HepG2 (cell line): ENCODE data around the gene SLC4A9. TPM values are rescaled to one million over a fixed set of nuclear protein-coding genes. Genes with fewer than 3 reads are reported as not detected.

Experiments used
- GATAD1 ChIP-seq: IDR thresholded peaks from 2 replicates; pipeline ENCODE4 v1.6.1; 2016; ENCODE audit warnings: missing genetic modification reagents, missing compliant biosample characterization
- IRF9 ChIP-seq: sonication (generic); formaldehyde crosslinking; IDR thresholded peaks from 2 replicates; pipeline ENCODE4 v1.8.0; 2022; ENCODE audit warnings: missing genetic modification reagents, mild to moderate bottlenecking, borderline replicate concordance
- JARID2 ChIP-seq: sonication (generic); formaldehyde crosslinking; IDR thresholded peaks from 2 replicates; pipeline ENCODE4 v1.8.1; 2023; ENCODE audit warnings: missing genetic modification reagents, inconsistent platforms; ENCODE audit not compliant: insufficient replicate concordance
- MXI1 ChIP-seq: IDR thresholded peaks from 3 replicates; pipeline ENCODE4 v1.6.1; 2012; ENCODE audit warnings: low read depth, low read length, inconsistent platforms, borderline replicate concordance
- NFATC3 ChIP-seq: sonication (generic); formaldehyde crosslinking; IDR thresholded peaks from 2 replicates; pipeline ENCODE4 v1.5.1; 2020; ENCODE audit warnings: mild to moderate bottlenecking, missing genetic modification reagents
- PATZ1 ChIP-seq: sonication (generic); formaldehyde crosslinking; IDR thresholded peaks from 2 replicates; pipeline ENCODE4 v1.4.0; 2020; ENCODE audit warnings: missing genetic modification reagents
- PTBP1 ChIP-seq: fragments of 200-400 bp; formaldehyde crosslinking; IDR thresholded peaks from 2 replicates; pipeline ENCODE4 v1.6.1; 2018; ENCODE audit warnings: low read length, low read depth; ENCODE audit not compliant: poor library complexity, severe bottlenecking
- RARA ChIP-seq: IDR thresholded peaks from 2 replicates; pipeline ENCODE4 v1.6.1; 2016; ENCODE audit warnings: missing genetic modification reagents, missing compliant biosample characterization
- SIX1 ChIP-seq: sonication (generic); formaldehyde crosslinking; IDR thresholded peaks from 2 replicates; pipeline ENCODE4 v1.4.0; 2020; ENCODE audit warnings: missing genetic modification reagents, borderline replicate concordance
- SOX5 ChIP-seq: IDR thresholded peaks from 2 replicates; pipeline ENCODE4 v1.6.1; 2016; ENCODE audit warnings: borderline replicate concordance
- SRSF9 ChIP-seq: fragments of 200-400 bp; formaldehyde crosslinking; IDR thresholded peaks from 2 replicates; pipeline ENCODE4 v1.6.1; 2018; ENCODE audit warnings: borderline replicate concordance, mild to moderate bottlenecking, low read depth, low read length; ENCODE audit not compliant: insufficient read depth, poor library complexity, severe bottlenecking
- ZBTB39 ChIP-seq: sonication (generic); formaldehyde crosslinking; IDR thresholded peaks from 2 replicates; pipeline ENCODE4 v1.5.0; 2020; ENCODE audit warnings: missing genetic modification reagents
- ZNF225 ChIP-seq: sonication (generic); formaldehyde crosslinking; IDR thresholded peaks from 2 replicates; pipeline ENCODE4 v1.4.0; 2020; ENCODE audit warnings: mild to moderate bottlenecking, missing genetic modification reagents
- ZNF296 ChIP-seq: sonication (generic); formaldehyde crosslinking; conservative IDR thresholded peaks from 2 replicates; pipeline ENCODE4 v1.5.0; 2020; ENCODE audit warnings: mild to moderate bottlenecking, missing genetic modification reagents
- ZNF430 ChIP-seq: sonication (generic); formaldehyde crosslinking; IDR thresholded peaks from 2 replicates; pipeline ENCODE4 v1.9.0; 2021; ENCODE audit warnings: mild to moderate bottlenecking, missing genetic modification reagents
- ZNF558 ChIP-seq: sonication (generic); formaldehyde crosslinking; IDR thresholded peaks from 2 replicates; pipeline ENCODE4 v1.9.0; 2022; ENCODE audit warnings: mild to moderate bottlenecking, missing genetic modification reagents, borderline replicate concordance
- ZNF580 ChIP-seq: IDR thresholded peaks from 2 replicates; pipeline ENCODE4 v1.6.1; 2016; ENCODE audit warnings: low read depth, borderline replicate concordance
- ZNF678 ChIP-seq: sonication (generic); formaldehyde crosslinking; IDR thresholded peaks from 2 replicates; pipeline ENCODE4 v1.4.0; 2020; ENCODE audit warnings: mild to moderate bottlenecking, missing genetic modification reagents
- ZNF691 ChIP-seq: sonication (generic); formaldehyde crosslinking; IDR thresholded peaks from 2 replicates; pipeline ENCODE4 v1.4.0; 2020; ENCODE audit warnings: missing genetic modification reagents, low read depth, mild to moderate bottlenecking, borderline replicate concordance
- ZNF749 ChIP-seq: sonication (generic); formaldehyde crosslinking; IDR thresholded peaks from 2 replicates; pipeline ENCODE4 v1.8.0; 2022; ENCODE audit warnings: mild to moderate bottlenecking, missing genetic modification reagents, moderate library complexity, borderline replicate concordance
- ZNF768 ChIP-seq: sonication (generic); formaldehyde crosslinking; IDR thresholded peaks from 2 replicates; pipeline ENCODE4 v1.4.0; 2020; ENCODE audit warnings: missing genetic modification reagents
- ZNF83 ChIP-seq: sonication (generic); formaldehyde crosslinking; IDR thresholded peaks from 2 replicates; pipeline ENCODE4 v1.4.0; 2020; ENCODE audit warnings: missing genetic modification reagents, mild to moderate bottlenecking, borderline replicate concordance
- ZSCAN29 ChIP-seq: sonication (generic); formaldehyde crosslinking; conservative IDR thresholded peaks from 2 replicates; pipeline ENCODE4 v1.4.0; 2020; ENCODE audit warnings: mild to moderate bottlenecking, missing genetic modification reagents
- polyA plus RNA-seq, 8 experiments: library from polyadenylated mRNA; depleted of rRNA in 3 of 8; stranded (reverse) in 7 of 8; unstranded in 1 of 8; fragments of >200 nt; fragmentation: Illumina TruSeq in 4 of 8; extraction: Trizol in 4 of 8; gene quantifications; 2 replicates each; pipeline versions ENCODE4 v1.2.1 to v1.2.3, GENCODE V29; 2011 to 2016; ENCODE audit warnings: low read depth in 4 of 8, missing spikeins in 1 of 8, mixed read lengths in 1 of 8; ENCODE audit not compliant: insufficient read depth in 1 of 8
- total RNA-seq, 5 experiments: library from RNA; depleted of rRNA; stranded (reverse); fragments of >200 nt; fragmentation: Illumina TruSeq; extraction: Trizol; gene quantifications; 2 replicates each; pipeline ENCODE4 v1.2.3, GENCODE V29; 2016; ENCODE audit warnings: low read depth in 1 of 5

The SLC4A9 gene
- total and polyA plus RNA-seq, 2 of the 13 experiments (the other 11 are each of a cell fraction or from before 2014, with no cell fraction given), result not detected

- TF ChIP-seq ZBTB39 (CRISPR knock-in tag) (0 out of 2 replicates have a peak, but pooled peaks have one; percentile 5), SIX1 (CRISPR knock-in tag) (no peak), ZNF768 (no peak), ZNF430 (no peak), ZNF749 (CRISPR knock-in tag) (no peak), GATAD1 (CRISPR knock-in tag) (peak; percentile 57), ZNF558 (no peak), RARA (CRISPR knock-in tag) (no peak), JARID2 (CRISPR knock-in tag) (no peak), SOX5 (no peak; the same call in 1 of the 2 replicates), PTBP1 (no peak), SRSF9 (no peak), ZSCAN29 (CRISPR knock-in tag) (no peak), PATZ1 (CRISPR knock-in tag) (peak; percentile 68; the same call in 1 of the 2 replicates), ZNF678 (CRISPR knock-in tag) (no peak), ZNF691 (CRISPR knock-in tag) (no peak), ZNF225 (CRISPR knock-in tag) (peak; percentile 72), ZNF296 (CRISPR knock-in tag) (no peak), MXI1 (peak; percentile 41; the same call in 1 of the 3 replicates), ZNF83 (peak; percentile 65; the same call in 1 of the 2 replicates), NFATC3 (CRISPR knock-in tag) (no peak), IRF9 (CRISPR knock-in tag) (no peak; the same call in 1 of the 2 replicates), ZNF580 (CRISPR knock-in tag) (no peak)
Observed at GRCh38 chr5:140402258-140403074, 42.5 kb downstream of the SLC4A9 start (continued).
